Measurements from ENCODE around the gene ABHD17A.

The ABHD17A gene

DNA sequence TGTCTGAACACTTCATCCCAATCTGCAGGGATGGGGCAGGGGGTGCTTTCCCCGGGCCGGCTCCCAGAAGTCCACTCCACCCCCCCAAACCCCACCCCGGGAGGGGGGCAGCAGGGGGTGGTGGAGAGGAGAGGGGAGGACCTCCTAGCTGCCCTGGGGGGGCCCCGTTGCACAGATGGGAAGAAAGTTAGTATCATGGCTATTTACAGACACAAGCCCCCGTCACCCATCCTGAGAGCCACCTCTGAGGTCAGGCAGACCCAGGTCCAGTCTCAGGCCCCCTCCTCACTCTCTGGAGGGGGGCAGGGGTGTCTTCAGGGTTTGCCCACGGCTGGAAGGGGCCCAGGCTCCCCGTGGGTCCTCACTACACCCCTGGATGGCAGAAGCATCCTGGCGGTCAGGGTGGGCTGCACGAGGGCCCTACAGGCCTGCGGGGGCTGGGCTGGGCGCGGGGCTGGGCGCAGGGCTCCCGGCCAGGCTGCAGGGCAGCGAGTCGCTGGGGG is 31.2 kb downstream of the ABHD17A start:
- H3K27me3 ChIP-seq (ENCODE audit: low read depth): no peaks in the 10 kb centered on the region
- peaks cover 4% of the 10 kb centered on the region; the same call in 1 of the 2 replicates for H3K36me3 ChIP-seq (replicated peaks)
- H3K4me1 ChIP-seq: peaks cover 31% of the 10 kb centered on the region
- DNase-seq (ENCODE audit: low spot score in 2 of 2): no peak
- H3K9me3 ChIP-seq: no peaks in the 10 kb centered on the region
- no peak overlapping the region for H3K4me3 ChIP-seq
- in situ Hi-C loops (cut with MboI; ENCODE audit: low sequenced_read_pairs): no loop called here

DNA sequence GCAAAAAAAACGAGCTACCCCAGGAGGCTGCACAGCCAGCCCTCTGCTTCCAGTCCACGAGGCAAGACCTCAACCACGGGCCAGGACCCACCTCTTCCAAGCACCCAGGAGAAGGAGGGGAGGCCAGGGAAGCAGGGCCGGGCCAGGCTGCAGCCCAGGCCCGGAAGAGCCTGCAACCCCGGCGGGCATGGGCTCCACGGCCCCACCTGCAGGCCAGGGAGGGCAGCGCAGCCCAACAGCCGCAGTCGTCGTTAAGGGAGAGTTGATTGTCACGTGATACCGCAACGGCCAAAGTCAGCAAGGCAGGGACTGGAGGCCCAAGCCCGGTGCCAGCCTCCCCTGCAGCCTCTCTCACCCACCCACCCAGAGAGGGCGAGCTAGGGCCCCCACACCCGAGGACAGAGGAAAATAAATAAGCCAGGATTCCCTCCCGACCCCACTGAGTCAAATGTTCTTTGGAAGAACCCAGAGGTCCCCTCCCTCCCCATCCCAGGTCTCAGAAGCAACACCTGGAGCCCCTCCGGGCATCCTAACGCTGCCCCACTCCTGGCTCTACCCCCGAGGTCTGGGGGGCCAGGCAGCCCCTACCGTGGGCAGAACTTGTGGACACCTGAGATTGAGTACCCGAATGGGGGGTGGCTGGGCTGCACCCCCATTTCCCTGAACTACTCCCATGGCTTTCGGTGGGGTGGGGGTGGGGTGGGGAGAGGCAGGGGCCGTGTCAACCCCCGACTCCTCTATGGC is 31.8 kb downstream of the ABHD17A start:
- Histone ChIP-seq H3K4me1 (peaks cover 29% of the 10 kb centered on the region), H3K27me3 (ENCODE audit: low read depth) (no peaks in the 10 kb centered on the region), H3K4me3 (no peak overlapping the region), H3K9me3 (no peaks in the 10 kb centered on the region), H3K36me3 (replicated peaks) (peaks cover 4% of the 10 kb centered on the region; the same call in 1 of the 2 replicates)
- DNase-seq (ENCODE audit: low spot score in 2 of 2): peak; percentile 77 to 91
- in situ Hi-C loops (cut with MboI; ENCODE audit: low sequenced_read_pairs): no loop called here

DNA sequence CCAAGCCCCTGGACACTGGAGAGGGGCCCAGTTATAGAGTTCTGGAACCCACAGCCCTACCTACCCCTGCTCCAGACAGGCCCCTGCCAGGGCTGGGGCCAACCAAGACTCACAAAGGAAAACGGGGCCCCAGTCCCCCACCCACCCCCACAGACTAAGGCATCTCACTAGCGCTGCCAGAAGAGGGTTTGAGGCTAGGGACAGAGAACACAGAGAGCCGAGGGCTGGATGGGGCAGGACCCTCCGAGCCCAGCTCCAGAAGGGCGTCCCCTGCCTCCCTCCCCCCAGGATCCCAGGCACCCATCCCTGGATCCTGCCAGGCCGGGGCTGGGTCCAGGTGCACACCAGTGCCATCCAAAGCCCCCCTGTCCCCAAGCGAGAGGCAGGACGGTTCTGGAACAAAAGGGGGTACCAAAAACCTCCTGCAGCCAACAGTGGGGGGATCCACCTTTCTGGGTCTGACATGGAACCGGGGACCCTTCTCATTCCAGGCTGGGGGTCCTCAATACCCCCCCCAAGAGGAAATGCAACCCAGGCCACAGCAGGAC is 32.6 kb downstream of the ABHD17A start:
- H3K9me3 ChIP-seq: no peaks in the 10 kb centered on the region
- peaks cover 28% of the 10 kb centered on the region for H3K4me1 ChIP-seq
- H3K36me3 ChIP-seq (replicated peaks): peaks cover 4% of the 10 kb centered on the region; the same call in 1 of the 2 replicates
- H3K27me3 ChIP-seq (ENCODE audit: low read depth): no peaks in the 10 kb centered on the region
- no peak overlapping the region for H3K4me3 ChIP-seq
- no peak for DNase-seq (ENCODE audit: low spot score in 2 of 2)
- in situ Hi-C loops (cut with MboI; ENCODE audit: low sequenced_read_pairs): no loop called here

DNA sequence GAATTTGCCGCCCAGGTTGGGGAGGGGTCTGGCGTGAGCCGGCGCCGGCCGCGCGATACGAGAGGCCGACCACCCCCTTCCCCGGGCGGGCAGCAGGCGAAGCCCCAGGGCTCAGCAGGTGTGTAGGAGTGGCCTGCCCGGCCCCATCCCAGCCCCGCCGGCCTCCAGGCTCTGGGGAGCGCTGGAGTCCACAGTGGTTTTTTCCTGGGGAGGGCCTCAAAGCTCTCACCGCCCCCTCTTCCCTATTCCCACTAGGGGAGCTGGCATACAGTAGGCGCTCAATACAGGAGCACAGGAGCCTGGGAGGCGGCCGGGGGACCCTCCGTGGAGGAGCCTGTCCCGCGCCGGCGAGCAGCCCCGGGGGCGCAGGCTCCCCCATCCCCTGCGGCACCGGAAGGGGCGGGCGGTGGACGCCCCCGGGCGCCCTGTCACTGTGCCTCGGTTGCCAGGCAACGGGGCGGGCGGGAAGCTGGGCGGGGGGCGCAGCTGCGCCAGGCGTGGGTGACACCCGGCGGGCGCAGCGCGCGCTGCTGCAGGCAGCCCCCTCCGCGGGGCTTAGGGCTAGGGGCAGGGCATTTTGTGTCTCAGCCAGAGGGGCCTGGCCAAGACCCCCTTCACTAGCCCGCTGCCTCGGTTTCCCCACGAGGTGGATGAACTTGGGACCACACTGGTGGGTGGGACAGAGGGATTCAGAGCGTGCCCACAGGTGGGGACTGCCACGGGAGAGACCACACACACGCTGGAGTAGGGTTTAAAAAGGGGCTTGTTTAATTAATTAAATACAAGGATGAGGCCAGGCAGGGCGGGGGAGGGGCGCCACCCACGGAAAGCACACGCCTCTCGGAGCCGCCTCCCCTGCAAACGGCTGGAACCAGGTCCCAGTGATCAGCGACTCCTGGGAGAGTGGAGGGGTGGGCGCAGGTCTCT is 33.4 kb downstream of the ABHD17A start:
- in situ Hi-C loops (cut with MboI; ENCODE audit: low sequenced_read_pairs): no loop called here
- H3K4me3 ChIP-seq: no peak overlapping the region
- H3K36me3 ChIP-seq (replicated peaks): peaks cover 4% of the 10 kb centered on the region; the same call in 1 of the 2 replicates
- peak in 1 of 2 experiments; percentile 37 for DNase-seq (ENCODE audit: low spot score in 2 of 2)
- H3K27me3 ChIP-seq (ENCODE audit: low read depth): no peaks in the 10 kb centered on the region
- H3K9me3 ChIP-seq: no peaks in the 10 kb centered on the region
- peaks cover 26% of the 10 kb centered on the region for H3K4me1 ChIP-seq

DNA sequence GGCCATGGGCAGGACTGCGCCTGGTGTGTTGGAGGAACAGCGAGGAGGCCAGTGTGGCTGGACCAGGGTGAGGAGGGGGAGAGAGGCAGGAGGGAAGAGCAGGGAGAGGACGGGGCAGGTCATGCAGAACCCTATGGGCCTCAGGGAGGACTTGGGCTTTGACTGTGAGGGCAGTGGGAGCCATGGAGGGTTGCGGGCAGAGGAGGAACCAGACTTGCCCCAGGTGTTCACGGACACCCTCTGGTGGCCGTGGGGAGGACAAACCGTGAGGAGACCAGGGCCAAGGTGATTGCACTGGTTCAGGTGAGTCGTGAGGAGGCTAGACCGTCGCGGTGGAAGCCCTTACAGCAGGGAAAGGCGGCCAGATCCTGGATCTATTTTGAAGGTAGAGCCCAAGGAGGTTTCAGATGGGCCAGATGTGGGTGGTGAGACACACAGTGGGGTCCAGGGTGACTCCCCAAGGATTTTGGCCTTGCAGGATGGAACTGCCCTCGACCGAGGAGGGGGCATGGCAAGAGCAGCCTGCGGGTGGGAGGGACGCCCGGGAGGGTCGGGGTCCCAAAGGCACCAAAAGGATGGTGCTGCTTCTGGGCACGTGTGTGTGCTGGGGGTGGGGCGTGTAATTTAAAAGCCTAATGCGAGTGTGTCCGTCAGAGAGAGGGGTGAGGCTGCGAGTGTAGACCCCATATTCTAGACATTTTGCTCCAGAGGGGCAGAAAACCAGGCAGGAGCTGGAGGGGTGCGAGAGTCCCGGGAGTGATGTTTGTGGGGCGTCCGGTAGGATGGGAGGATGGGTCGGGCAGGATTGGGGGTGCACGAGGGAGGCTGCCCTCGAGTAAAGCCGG is 34.3 kb downstream of the ABHD17A start:
- Histone ChIP-seq H3K4me1 (peaks cover 21% of the 10 kb centered on the region), H3K4me3 (no peak overlapping the region)
- in situ Hi-C loops (cut with MboI; ENCODE audit: low sequenced_read_pairs): no loop called here

DNA sequence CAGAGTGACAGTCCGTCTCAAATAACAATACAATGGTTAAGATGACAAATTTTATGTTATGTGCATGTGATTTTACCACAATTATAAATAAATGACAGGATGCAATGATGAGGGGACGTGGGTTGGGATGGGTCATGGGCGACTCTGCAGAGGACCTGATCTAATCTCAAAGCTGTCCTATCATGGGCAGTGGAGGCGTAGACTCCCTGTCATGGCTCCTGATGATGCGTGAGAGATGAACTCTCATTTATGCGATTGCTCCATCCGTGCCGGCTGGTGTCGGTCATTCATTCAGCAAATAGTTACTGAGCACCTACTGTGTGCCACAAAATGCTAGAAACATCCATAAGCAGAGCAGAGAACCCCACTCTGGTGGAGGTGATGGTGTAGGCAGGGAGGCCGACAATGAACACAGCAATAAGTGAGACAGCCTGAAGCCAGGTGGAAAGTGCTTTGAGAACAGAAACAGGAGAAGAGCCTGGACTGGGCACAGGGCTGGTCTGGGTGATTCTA is 35.4 kb downstream of the ABHD17A start:
- Histone ChIP-seq H3K4me1 (peaks cover 13% of the 10 kb centered on the region), H3K27me3 (ENCODE audit: low read depth) (no peaks in the 10 kb centered on the region)
- in situ Hi-C loops (cut with MboI; ENCODE audit: low sequenced_read_pairs): no loop called here

More for the DNA sequence above, 34.3 kb downstream of the ABHD17A start:
- Histone ChIP-seq H3K9me3 (no peaks in the 10 kb centered on the region), H3K27me3 (ENCODE audit: low read depth) (no peaks in the 10 kb centered on the region), H3K36me3 (replicated peaks) (peaks cover 6% of the 10 kb centered on the region)
- no peak for DNase-seq (ENCODE audit: low spot score in 2 of 2)

DNA sequence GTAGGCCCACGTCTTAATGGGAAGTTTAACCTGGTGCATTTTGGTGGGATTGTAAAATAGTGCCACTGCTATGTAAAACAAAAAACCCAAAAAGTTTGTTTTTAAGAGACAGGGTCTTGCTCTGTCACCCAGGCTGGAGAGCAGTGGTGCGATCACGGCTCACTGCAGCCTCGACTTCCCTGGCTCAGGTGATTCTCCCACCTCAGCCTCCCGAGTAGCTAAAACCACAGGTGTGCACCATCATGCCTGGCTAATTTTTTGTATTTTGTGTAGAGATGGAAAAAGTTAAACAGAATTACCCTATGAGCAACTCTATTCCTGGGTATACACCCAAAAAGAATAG is 36.2 kb downstream of the ABHD17A start:
- Histone ChIP-seq H3K27me3 (ENCODE audit: low read depth) (no peaks in the 10 kb centered on the region), H3K9me3 (no peaks in the 10 kb centered on the region), H3K4me1 (peaks cover 10% of the 10 kb centered on the region), H3K36me3 (replicated peaks) (peaks cover 9% of the 10 kb centered on the region), H3K4me3 (peak overlapping the region; percentile 91)
- DNase-seq (ENCODE audit: low spot score in 2 of 2): no peak
- in situ Hi-C loops (cut with MboI; ENCODE audit: low sequenced_read_pairs): no loop called here

More for the DNA sequence above, 35.4 kb downstream of the ABHD17A start:
- Histone ChIP-seq H3K4me3 (no peak overlapping the region), H3K36me3 (replicated peaks) (peaks cover 11% of the 10 kb centered on the region), H3K9me3 (no peaks in the 10 kb centered on the region)
- no peak for DNase-seq (ENCODE audit: low spot score in 2 of 2)

DNA sequence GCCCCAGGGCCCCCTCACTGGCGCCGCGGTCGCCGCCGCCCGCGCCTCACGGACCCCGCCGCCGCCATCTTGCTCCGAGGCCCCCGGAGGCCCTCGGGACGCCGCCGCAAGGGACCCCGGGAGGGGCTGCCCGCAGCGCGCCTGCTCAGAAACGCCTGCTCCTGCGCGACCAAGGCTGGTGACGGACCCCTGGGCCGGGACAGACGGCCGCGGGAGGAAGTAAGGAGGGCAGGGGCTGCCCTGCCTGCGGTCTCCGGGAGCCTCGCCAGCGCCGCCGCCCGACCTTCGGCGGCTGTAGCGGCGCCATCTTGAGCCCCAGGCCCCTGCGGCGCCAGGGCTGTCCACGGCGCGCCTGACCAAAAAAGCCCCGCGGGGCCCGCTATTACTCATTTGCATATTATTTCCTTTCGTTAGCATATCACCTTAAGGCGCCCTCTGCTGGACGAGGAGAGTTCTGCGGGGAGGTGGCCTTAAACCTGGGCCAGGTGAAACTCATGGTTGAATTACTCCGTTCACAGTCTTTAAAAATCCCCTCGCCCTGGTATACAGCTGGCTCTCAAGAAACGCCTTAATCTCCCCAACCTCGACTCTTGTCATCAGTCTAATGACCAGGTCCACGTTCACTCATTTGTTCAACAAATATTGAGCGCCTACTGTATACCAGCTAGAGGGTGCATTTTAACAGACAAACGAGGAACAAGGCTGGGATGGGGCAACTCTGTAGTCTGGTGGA is 36.7 kb downstream of the ABHD17A start, which contains the start of gene REXO1:
Gene REXO1 (minus strand): TSS at position 85 of the 733 bp plus-strand sequence. CDS start 125 bp downstream, outside the sequence.
- Histone ChIP-seq H3K4me3 (peak within 1 kb of the TSS; percentile 91), H3K9me3 (no peaks in the 10 kb centered on the region), H3K4me1 (peaks cover 8% of the 10 kb centered on the region), H3K27me3 (ENCODE audit: low read depth) (no peaks in the 10 kb centered on the region), H3K36me3 (replicated peaks) (peaks cover 7% of the 10 kb centered on the region)
- in situ Hi-C loops (cut with MboI; ENCODE audit: low sequenced_read_pairs): no loop called here
- peak; percentile 84 to 97 for DNase-seq (ENCODE audit: low spot score in 2 of 2)

DNA sequence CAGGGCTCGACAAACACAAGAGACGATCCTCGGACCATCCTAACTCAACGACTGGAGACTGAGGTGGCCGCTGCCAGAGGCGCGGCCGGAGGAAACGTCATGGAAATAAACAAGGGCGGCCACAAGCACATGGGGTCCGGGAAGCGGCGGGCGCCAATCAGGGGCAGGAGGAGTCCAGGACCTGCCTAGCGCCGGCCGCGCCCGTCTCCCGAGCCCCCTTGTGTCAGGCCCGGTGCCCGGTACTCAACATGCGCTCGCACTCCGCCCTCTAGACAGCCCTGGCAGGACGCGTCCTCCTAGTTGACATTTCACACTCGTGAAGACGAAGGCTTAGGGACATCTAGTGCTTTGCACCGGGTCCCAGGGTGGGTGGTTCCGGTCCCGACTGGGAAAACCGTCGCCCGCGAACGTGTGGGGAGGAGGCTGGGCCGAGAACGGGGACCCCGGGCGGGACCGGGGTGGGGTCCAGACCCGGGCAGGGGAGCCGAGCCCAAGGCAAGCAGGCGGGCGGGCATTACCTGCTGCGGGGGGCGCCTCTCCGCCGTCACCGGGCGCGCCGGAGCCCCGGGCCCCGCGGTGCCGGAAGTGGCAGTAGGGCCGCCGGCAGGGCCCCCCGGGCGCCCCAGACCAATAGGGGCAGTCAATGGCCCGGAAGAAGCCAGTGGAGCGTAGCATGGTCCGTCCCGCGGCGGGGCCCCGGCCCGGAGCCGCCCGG is 37.5 kb downstream of the ABHD17A start:
- H3K36me3 ChIP-seq (replicated peaks): peaks cover 7% of the 10 kb centered on the region
- peaks cover 7% of the 10 kb centered on the region for H3K4me1 ChIP-seq
- no peaks in the 10 kb centered on the region for H3K9me3 ChIP-seq
- in situ Hi-C loops (cut with MboI; ENCODE audit: low sequenced_read_pairs): no loop called here
- H3K4me3 ChIP-seq: peak overlapping the region; percentile 91
- no peaks in the 10 kb centered on the region for H3K27me3 ChIP-seq (ENCODE audit: low read depth)
- peak in 1 of 2 experiments; percentile 59 for DNase-seq (ENCODE audit: low spot score in 2 of 2)

DNA sequence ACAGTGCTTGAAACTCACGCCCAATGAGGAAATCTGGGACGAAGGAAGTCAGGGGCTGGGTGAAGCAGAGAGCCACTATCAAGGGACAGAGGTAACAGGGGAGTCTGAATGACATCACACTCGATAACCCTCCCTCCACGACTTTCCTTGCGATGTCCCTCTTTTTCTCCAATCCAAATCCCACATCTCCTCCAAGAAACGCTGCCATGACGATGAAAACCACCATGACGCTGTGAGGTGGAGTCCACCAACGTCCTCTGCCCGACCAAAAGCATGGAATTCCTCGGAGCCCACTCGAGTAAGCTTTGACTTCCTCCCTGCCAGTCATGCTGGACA is 38.0 kb downstream of the ABHD17A start:
- no peak for DNase-seq (ENCODE audit: low spot score in 2 of 2)
- H3K27me3 ChIP-seq (ENCODE audit: low read depth): no peaks in the 10 kb centered on the region
- H3K9me3 ChIP-seq: no peaks in the 10 kb centered on the region
- H3K4me3 ChIP-seq: peak overlapping the region; percentile 91
- in situ Hi-C loops (cut with MboI; ENCODE audit: low sequenced_read_pairs): no loop called here
- peaks cover 7% of the 10 kb centered on the region for H3K36me3 ChIP-seq (replicated peaks)
- H3K4me1 ChIP-seq: peaks cover 7% of the 10 kb centered on the region

DNA sequence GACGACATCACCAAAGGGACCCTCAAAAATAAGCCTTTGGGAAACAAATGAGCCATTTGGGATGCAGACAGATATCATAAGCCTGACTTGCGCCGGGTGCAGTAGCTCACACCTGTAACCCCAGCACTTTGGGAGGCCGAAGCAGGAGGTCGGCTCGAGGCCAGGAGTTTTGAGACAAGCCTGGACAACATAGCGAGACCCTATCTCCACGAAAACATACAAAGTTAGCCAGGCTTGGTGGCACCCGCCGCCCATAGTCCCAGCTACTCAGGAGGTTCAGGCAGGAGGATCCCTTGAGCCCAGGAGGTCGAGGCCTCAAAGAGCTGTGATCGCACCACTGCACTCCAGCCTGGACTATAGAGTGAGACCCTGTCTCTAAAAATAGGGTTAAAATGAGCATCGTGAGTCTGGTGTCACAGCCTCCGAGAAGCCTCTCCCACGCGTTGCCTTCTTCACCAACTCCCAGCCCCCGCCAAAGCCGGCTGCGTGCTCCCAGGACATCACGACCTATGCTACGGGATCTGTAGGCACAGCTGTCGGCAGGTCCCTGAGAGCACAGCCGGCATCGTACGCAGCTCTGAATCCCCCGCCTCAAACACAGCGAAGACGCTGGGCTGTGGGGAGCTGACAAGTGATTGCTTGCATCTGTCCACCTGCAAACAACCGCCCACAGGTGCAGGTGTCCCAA is 38.6 kb downstream of the ABHD17A start:
- Histone ChIP-seq H3K36me3 (replicated peaks) (peaks cover 7% of the 10 kb centered on the region), H3K4me3 (peak overlapping the region; percentile 91), H3K27me3 (ENCODE audit: low read depth) (no peaks in the 10 kb centered on the region), H3K4me1 (peaks cover 7% of the 10 kb centered on the region), H3K9me3 (no peaks in the 10 kb centered on the region)
- in situ Hi-C loops (cut with MboI; ENCODE audit: low sequenced_read_pairs): no loop called here
- no peak for DNase-seq (ENCODE audit: low spot score in 2 of 2)
